Astrocyte (in vitro differentiated cells and primary cell): ENCODE measurements around the gene PTPRD. TPM values are rescaled to one million over a fixed set of nuclear protein-coding genes. Genes with fewer than 3 reads are reported as not detected.

Experiments used
- DNase-seq: peaks from one replicate; pipeline ENCODE4 v3.0.0-alpha.2; 2010; ENCODE audit warnings: low read depth
- FAIRE-seq: peaks from 2 replicates; lab custom pipeline; 2011; peaks lifted over from hg19 to GRCh38; lab: Jason Lieb, UNC
- H2AFZ ChIP-seq: 2 replicates; pipeline ENCODE4 v1.6.0; 2012; ENCODE audit warnings: low read depth, low read length, inconsistent platforms
- H3K27ac ChIP-seq: 2 replicates; pipeline ENCODE4 v1.5.1; 2011; ENCODE audit warnings: low read depth, low read length, inconsistent platforms
- H3K27me3 ChIP-seq: 2 replicates; pipeline ENCODE4 v1.6.0; 2011; ENCODE audit warnings: low read length, inconsistent platforms; ENCODE audit not compliant: insufficient read depth
- H3K36me3 ChIP-seq: 2 replicates; pipeline ENCODE4 v1.5.1; 2011; ENCODE audit warnings: low read length, inconsistent platforms; ENCODE audit not compliant: insufficient read depth
- H3K4me1 ChIP-seq: 2 replicates; pipeline ENCODE4 v1.5.1; 2011; ENCODE audit warnings: low read length, inconsistent platforms; ENCODE audit not compliant: insufficient read depth
- H3K4me2 ChIP-seq: 2 replicates; pipeline ENCODE4 v1.6.0; 2012; ENCODE audit warnings: low read length, inconsistent platforms
- H3K4me3 ChIP-seq: 2 replicates; pipeline ENCODE4 v1.5.1; 2011; ENCODE audit warnings: low read depth, mild to moderate bottlenecking, low read length, inconsistent platforms; ENCODE audit not compliant: insufficient read depth
- H3K79me2 ChIP-seq: 2 replicates; pipeline ENCODE4 v1.6.0; 2012; ENCODE audit warnings: mild to moderate bottlenecking, low read length, inconsistent platforms; ENCODE audit not compliant: insufficient read depth
- H3K9ac ChIP-seq: 2 replicates; pipeline ENCODE4 v1.6.0; 2012; ENCODE audit warnings: mild to moderate bottlenecking, low read length, inconsistent platforms
- H3K9me3 ChIP-seq: 2 replicates; pipeline ENCODE4 v1.5.1; 2012; ENCODE audit warnings: low read depth, mild to moderate bottlenecking, low read length, inconsistent platforms; ENCODE audit not compliant: insufficient read depth
- H4K20me1 ChIP-seq: 2 replicates; pipeline ENCODE4 v1.6.0; 2012; ENCODE audit warnings: low read length, inconsistent platforms; ENCODE audit not compliant: insufficient read depth
- H3K27ac Mint-ChIP-seq: one replicate; pipeline ENCODE4 v1.8.0; 2021; ENCODE audit warnings: mild to moderate bottlenecking, mixed read lengths; ENCODE audit not compliant: unreplicated experiment
- H3K27me3 Mint-ChIP-seq: one replicate; pipeline ENCODE4 v1.8.0; 2021; ENCODE audit warnings: low read depth, mixed read lengths; ENCODE audit not compliant: unreplicated experiment
- H3K36me3 Mint-ChIP-seq: one replicate; pipeline ENCODE4 v1.8.0; 2021; ENCODE audit warnings: low read depth, mixed read lengths; ENCODE audit not compliant: unreplicated experiment
- H3K4me1 Mint-ChIP-seq: one replicate; pipeline ENCODE4 v1.8.0; 2021; ENCODE audit warnings: low read depth, mixed read lengths; ENCODE audit not compliant: unreplicated experiment
- H3K4me3 Mint-ChIP-seq: one replicate; pipeline ENCODE4 v1.8.0; 2021; ENCODE audit warnings: mild to moderate bottlenecking, moderate library complexity, mixed read lengths; ENCODE audit not compliant: unreplicated experiment
- H3K9me3 Mint-ChIP-seq: one replicate; pipeline ENCODE4 v1.8.0; 2021; ENCODE audit warnings: mild to moderate bottlenecking, mixed read lengths; ENCODE audit not compliant: unreplicated experiment
- EZH2 ChIP-seq: IDR thresholded peaks from 2 replicates; pipeline ENCODE4 v1.6.1; 2012; ENCODE audit warnings: mild to moderate bottlenecking, low read length, inconsistent platforms; ENCODE audit not compliant: insufficient read depth
- total RNA-seq: library from RNA; stranded (reverse); gene quantifications from 2 replicates; pipeline ENCODE4 v1.2.1, GENCODE V29; 2021
- TF ChIP-seq, protein P1 (sequence below): IDR thresholded peaks from 2 replicates; pipeline ENCODE4 v1.5.1; 2011; ENCODE audit warnings: low read depth, mild to moderate bottlenecking, inconsistent platforms, low read length, moderate library complexity; ENCODE audit not compliant: insufficient read depth

The PTPRD gene
- total RNA-seq, 1 donor from 2014 or later, result 88.1 TPM

DNA sequence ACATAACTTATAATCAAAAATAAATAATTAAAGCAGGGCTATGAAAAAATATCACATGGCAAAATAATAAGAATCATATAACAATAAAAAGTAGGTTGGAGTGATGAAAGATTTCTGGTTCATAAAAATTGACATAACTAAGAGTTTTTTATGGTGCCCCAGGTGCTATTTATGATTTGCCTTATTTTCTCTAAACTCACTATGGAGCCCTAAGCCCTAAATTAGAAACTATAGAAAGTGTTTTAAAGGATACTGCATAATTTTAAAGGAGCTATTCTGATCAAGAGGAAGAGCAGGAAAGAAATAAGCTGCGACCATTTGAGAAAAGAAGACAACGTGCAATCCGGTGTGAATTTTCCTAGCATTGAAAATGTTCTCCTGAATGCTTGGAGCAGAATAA, 2178.2 kb downstream of the PTPRD start:
- Histone ChIP-seq H3K27me3 (no peaks in the 10 kb centered on the region), H3K36me3 (no peaks in the 10 kb centered on the region), H2AFZ (no peak overlapping the region), H3K9me3 (no peaks in the 10 kb centered on the region), H4K20me1 (no peaks in the 10 kb centered on the region), H3K9ac (no peak overlapping the region), H3K4me3 (no peak overlapping the region), H3K79me2 (no peaks in the 10 kb centered on the region), H3K4me1 (no peaks in the 10 kb centered on the region), H3K4me2 (no peak overlapping the region), H3K27ac (no peak overlapping the region)
- no peaks in the 10 kb centered on the region for H3K36me3 Mint-ChIP-seq
- H3K27me3 Mint-ChIP-seq, result no peaks in the 10 kb centered on the region
- TF ChIP-seq, protein P1, sequence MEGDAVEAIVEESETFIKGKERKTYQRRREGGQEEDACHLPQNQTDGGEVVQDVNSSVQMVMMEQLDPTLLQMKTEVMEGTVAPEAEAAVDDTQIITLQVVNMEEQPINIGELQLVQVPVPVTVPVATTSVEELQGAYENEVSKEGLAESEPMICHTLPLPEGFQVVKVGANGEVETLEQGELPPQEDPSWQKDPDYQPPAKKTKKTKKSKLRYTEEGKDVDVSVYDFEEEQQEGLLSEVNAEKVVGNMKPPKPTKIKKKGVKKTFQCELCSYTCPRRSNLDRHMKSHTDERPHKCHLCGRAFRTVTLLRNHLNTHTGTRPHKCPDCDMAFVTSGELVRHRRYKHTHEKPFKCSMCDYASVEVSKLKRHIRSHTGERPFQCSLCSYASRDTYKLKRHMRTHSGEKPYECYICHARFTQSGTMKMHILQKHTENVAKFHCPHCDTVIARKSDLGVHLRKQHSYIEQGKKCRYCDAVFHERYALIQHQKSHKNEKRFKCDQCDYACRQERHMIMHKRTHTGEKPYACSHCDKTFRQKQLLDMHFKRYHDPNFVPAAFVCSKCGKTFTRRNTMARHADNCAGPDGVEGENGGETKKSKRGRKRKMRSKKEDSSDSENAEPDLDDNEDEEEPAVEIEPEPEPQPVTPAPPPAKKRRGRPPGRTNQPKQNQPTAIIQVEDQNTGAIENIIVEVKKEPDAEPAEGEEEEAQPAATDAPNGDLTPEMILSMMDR, result no peak
- no peak for TF ChIP-seq EZH2
- H3K27ac Mint-ChIP-seq, result no peak overlapping the region
- no peaks in the 10 kb centered on the region for H3K9me3 Mint-ChIP-seq
- no peak for FAIRE-seq
- no peak overlapping the region for H3K4me3 Mint-ChIP-seq
- no peak for DNase-seq
- H3K4me1 Mint-ChIP-seq, result peaks cover 3% of the 10 kb centered on the region

DNA sequence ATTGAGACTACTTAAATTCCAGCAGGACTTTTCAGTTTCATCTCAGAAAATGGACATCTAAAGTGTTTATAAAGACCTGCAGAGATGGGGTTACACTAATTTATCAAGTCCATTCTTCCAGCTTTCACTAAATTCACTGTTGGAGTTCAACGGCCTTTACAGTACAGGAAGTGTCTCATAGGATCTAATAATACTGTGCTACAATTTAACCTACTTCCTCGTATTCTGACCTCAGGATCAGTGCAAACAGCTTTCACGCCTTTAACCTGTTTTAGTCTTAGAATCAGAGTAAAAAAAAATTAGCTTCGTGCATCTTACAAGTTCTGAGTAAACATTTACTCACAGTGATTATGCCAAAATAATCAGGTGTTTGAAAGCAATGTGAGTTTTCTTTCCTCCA, 2180.6 kb downstream of the PTPRD start:
- Histone ChIP-seq H3K27me3 (no peaks in the 10 kb centered on the region), H3K4me2 (no peak overlapping the region), H3K9me3 (no peaks in the 10 kb centered on the region), H3K9ac (no peak overlapping the region), H3K4me3 (no peak overlapping the region), H4K20me1 (no peaks in the 10 kb centered on the region), H3K79me2 (no peaks in the 10 kb centered on the region), H3K4me1 (no peaks in the 10 kb centered on the region), H3K27ac (no peak overlapping the region), H3K36me3 (no peaks in the 10 kb centered on the region), H2AFZ (no peak overlapping the region)
- DNase-seq, result no peak
- FAIRE-seq, result no peak
- Mint-ChIP-seq H3K27me3 (no peaks in the 10 kb centered on the region), H3K9me3 (no peaks in the 10 kb centered on the region), H3K4me1 (no peaks in the 10 kb centered on the region), H3K27ac (no peak overlapping the region), H3K36me3 (no peaks in the 10 kb centered on the region), H3K4me3 (no peak overlapping the region)
- TF ChIP-seq, protein P1, result no peak
- no peak for TF ChIP-seq EZH2

DNA sequence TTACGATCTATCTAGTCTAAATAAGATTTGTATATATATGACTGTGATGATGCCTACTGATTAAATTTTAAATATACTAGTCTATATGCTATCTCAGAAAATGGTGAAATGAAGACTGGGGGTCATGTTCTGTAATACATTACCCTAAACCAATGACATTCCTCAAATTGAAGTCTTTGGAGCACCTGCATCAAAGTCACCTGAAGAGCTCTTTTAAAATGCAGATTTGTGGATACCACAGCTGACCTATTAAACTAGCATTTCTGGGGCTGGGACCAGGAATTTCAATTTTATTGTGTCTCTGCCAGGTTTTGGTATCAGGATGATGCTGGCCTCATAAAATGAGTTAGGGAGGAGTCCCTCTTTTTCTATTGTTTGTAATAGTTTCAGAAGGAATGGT, 2181.3 kb downstream of the PTPRD start:
- H3K4me3 ChIP-seq, result no peak overlapping the region
- no peak overlapping the region for H3K27ac Mint-ChIP-seq
- no peaks in the 10 kb centered on the region for H3K27me3 ChIP-seq
- H2AFZ ChIP-seq, result no peak overlapping the region
- DNase-seq (no peak), FAIRE-seq (no peak)
- no peaks in the 10 kb centered on the region for H3K4me1 ChIP-seq
- H3K36me3 Mint-ChIP-seq, result no peaks in the 10 kb centered on the region
- no peak overlapping the region for H3K9ac ChIP-seq
- H3K36me3 ChIP-seq, result no peaks in the 10 kb centered on the region
- H3K4me1 Mint-ChIP-seq, result no peaks in the 10 kb centered on the region
- TF ChIP-seq, protein P1, result no peak
- TF ChIP-seq EZH2, result no peak
- no peaks in the 10 kb centered on the region for H3K9me3 Mint-ChIP-seq
- H4K20me1 ChIP-seq, result no peaks in the 10 kb centered on the region
- no peaks in the 10 kb centered on the region for H3K27me3 Mint-ChIP-seq
- no peak overlapping the region for H3K4me3 Mint-ChIP-seq
- H3K27ac ChIP-seq, result no peak overlapping the region
- H3K79me2 ChIP-seq, result no peaks in the 10 kb centered on the region
- no peak overlapping the region for H3K4me2 ChIP-seq
- H3K9me3 ChIP-seq, result no peaks in the 10 kb centered on the region
